ENCODE results near the gene INPP5J. TPM values are rescaled to one million over a fixed set of nuclear protein-coding genes. Genes with fewer than 3 reads are reported as not detected.
"Not testable (repeated sequence)": the region's sequence is repeated elsewhere in the genome, so short reads cannot be mapped to it uniquely, and the experiment has no call there.

INPP5J gene
- total RNA-seq, result 1 to 10 TPM in 5 of 7 donors, under 1 TPM in 2; 0.63 to 3.1 (median 1.5) TPM
- under 1 TPM; 0.65 to 0.67 TPM for polyA plus RNA-seq
- long read RNA-seq, donor 1, partial matches to known transcripts, result 1 of 2 reads
- long read RNA-seq, donor 1, other reads (novel, unspliced or antisense), result 1 of 2 reads
- long read RNA-seq, donor 2, partial matches to known transcripts, result 0 of 1 reads
- long read RNA-seq, donor 2, other reads (novel, unspliced or antisense), result 0 of 1 reads
- long read RNA-seq, donor 3, result 0 reads

GRCh38 chr22:31122532-31123291 lies at the start of gene INPP5J:
INPP5J (plus strand) TSS chr22:31122966; CDS start chr22:31123015, 49 bp downstream.
- intact Hi-C loops (cut with DNase I), result no loop called here
- TF ChIP-seq CTCF (IDR thresholded peaks at IDR 0.05) (no peak), POLR2A (IDR thresholded peaks at IDR 0.05) (no peak), EP300 (IDR thresholded peaks at IDR 0.05) (no peak)
- H3K9me3 ChIP-seq, result no peaks in the 10 kb centered on the region
- peak within 1 kb of the TSS; percentile 36 for H3K4me3 ChIP-seq
- H3K4me1 ChIP-seq (ENCODE audit: insufficient read depth), result peaks cover 3% of the 10 kb centered on the region
- no peaks in the 10 kb centered on the region for H3K27me3 ChIP-seq
- H3K36me3 ChIP-seq, result no peaks in the 10 kb centered on the region
- DNase-seq, result peak; percentile 41 to 62 (median 57)
- WGBS, 3 donors, result 4 to 13% (median 8%) methylated on average over 10 of the region's 10 CpGs
- no peak within 1 kb of the TSS for H3K27ac ChIP-seq

DNA sequence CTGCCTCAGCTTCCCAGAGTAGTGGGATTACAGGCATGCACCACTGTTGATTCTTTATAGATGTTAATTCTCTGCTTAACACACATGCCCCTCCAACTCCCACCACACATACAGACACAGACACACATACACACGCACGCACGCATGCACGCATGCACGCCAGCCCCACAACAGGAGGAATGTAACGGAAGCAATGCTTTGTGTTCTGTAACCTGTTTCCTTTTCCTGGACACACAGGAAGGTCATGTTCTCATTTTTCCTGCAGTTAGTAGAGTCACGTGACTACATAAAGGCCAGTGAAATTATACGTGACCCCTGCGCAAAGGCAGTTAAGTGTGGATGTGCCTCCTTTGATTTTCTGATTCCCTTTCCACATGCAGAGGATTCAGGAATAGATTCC lies 49.6 kb upstream of the INPP5J start:
- H3K27me3 ChIP-seq; H3K27ac ChIP-seq; H3K4me3 ChIP-seq; H3K4me1 ChIP-seq (ENCODE audit: insufficient read depth); intact Hi-C loops (cut with DNase I); H3K9me3 ChIP-seq; H3K36me3 ChIP-seq; DNase-seq: not testable (repeated sequence)
- 85 to 91% (median 85%) methylated on average over 9 of the region's 9 CpGs for WGBS, 3 donors

DNA sequence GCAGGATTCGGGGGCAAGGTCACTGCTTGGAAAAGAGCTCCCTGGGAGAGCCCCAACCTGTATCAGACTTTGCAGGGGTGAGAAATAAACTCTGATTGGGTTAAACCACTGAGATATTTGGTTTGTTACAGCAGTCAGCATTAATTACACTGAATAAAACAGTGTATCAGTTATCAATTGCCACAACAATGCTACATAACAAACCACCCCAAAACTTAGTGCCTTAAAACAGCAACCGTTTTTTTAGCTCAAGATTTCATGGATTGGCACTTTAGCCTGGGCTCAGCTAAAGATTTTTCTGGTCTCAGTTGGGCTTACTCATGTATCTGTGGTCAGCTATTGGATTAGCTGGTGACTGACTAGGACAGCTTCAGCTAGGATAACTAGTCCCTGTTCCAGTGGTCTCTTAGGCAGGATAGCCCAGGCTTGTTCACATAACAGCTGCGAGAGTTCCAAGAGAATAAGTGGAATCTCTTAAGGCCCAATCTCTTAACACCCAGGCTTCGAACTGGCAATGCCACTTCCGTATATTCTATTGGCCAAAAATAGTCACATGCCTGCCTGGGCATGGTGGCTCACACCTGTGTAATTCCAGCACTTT lies 49.1 kb upstream of the INPP5J start:
- H3K4me1 ChIP-seq (ENCODE audit: insufficient read depth); H3K36me3 ChIP-seq; DNase-seq; H3K4me3 ChIP-seq; H3K9me3 ChIP-seq; H3K27ac ChIP-seq; intact Hi-C loops (cut with DNase I); H3K27me3 ChIP-seq: not testable (repeated sequence)
- WGBS, 3 donors, result 75 to 89% (median 81%) methylated on average over 5 of the region's 5 CpGs

GRCh38 chr22:31075961-31076360 lies 46.8 kb upstream of the INPP5J start:
- H3K9me3 ChIP-seq, result no peaks in the 10 kb centered on the region
- intact Hi-C loops (cut with DNase I), result no loop called here
- H3K27me3 ChIP-seq, result no peaks in the 10 kb centered on the region
- peak overlapping the region; percentile 22 to 62 for H3K27ac ChIP-seq
- H3K4me1 ChIP-seq (ENCODE audit: insufficient read depth), result peaks cover 2% of the 10 kb centered on the region
- no peak overlapping the region for H3K4me3 ChIP-seq
- H3K36me3 ChIP-seq, result no peaks in the 10 kb centered on the region
- 17 to 30% (median 21%) methylated on average over 15 of the region's 15 CpGs for WGBS, 3 donors
- peak; percentile 81 to 89 (median 86) for DNase-seq
- TF ChIP-seq CTCF (IDR thresholded peaks at IDR 0.05) (no peak), POLR2A (IDR thresholded peaks at IDR 0.05) (no peak), EP300 (IDR thresholded peaks at IDR 0.05) (no peak)

- Histone ChIP-seq H3K4me1 (ENCODE audit: insufficient read depth) (peaks cover 6% of the 10 kb centered on the region), H3K36me3 (no peaks in the 10 kb centered on the region), H3K4me3 (no peak overlapping the region), H3K9me3 (no peaks in the 10 kb centered on the region), H3K27me3 (no peaks in the 10 kb centered on the region), H3K27ac (no peak overlapping the region)
- no peak for TF ChIP-seq POLR2A (IDR thresholded peaks at IDR 0.05)
- no peak for DNase-seq
- intact Hi-C loops (cut with DNase I), result no loop called here
- WGBS, 3 donors, result 86 to 99% (median 96%) methylated on average over 6 of the region's 6 CpGs
Observed at GRCh38 chr22:31077681-31078080, 45.1 kb upstream of the INPP5J start.

GRCh38 chr22:31078389-31078788 lies 44.4 kb upstream of the INPP5J start:
- H3K36me3 ChIP-seq; H3K27me3 ChIP-seq; intact Hi-C loops (cut with DNase I); H3K9me3 ChIP-seq; H3K27ac ChIP-seq; DNase-seq; H3K4me3 ChIP-seq: not testable (repeated sequence)
- 89 to 100% (median 92%) methylated on average over 2 of the region's 2 CpGs for WGBS, 3 donors
- peaks cover 13% of the 10 kb centered on the region for H3K4me1 ChIP-seq (ENCODE audit: insufficient read depth)

Measured in ovary (tissue), 10 donors.